GM13976 (cell line): ENCODE measurements around the gene CLMN.
"Not testable (repeated sequence)": the region's sequence is repeated elsewhere in the genome, so short reads cannot be mapped to it uniquely, and the experiment has no call there.

Experiments
- DNase-seq: peaks from one replicate; pipeline ENCODE4 v3.0.0; 2012; ENCODE audit warnings: low spot score
- in situ Hi-C: fragments of 300-500 bp; cut with MboI; formaldehyde crosslinking; loops from one replicate; pipeline ENCODE4 v1.12.0; 2022; ENCODE audit warnings: low sequenced_read_pairs, mixed read lengths, inconsistent platforms; ENCODE audit not compliant: unreplicated experiment
- TF ChIP-seq, protein P1 (sequence below): IDR thresholded peaks from 2 replicates; pipeline ENCODE4 v1.5.1; 2012; ENCODE audit warnings: borderline replicate concordance, mild to moderate bottlenecking; ENCODE audit not compliant: insufficient read depth; ENCODE audit errors: extremely low read depth, missing control alignments, control extremely low read depth

The CLMN gene

GRCh38 chr14:95285566-95285965 is 34.1 kb downstream of the CLMN start:
- TF ChIP-seq, protein P1, sequence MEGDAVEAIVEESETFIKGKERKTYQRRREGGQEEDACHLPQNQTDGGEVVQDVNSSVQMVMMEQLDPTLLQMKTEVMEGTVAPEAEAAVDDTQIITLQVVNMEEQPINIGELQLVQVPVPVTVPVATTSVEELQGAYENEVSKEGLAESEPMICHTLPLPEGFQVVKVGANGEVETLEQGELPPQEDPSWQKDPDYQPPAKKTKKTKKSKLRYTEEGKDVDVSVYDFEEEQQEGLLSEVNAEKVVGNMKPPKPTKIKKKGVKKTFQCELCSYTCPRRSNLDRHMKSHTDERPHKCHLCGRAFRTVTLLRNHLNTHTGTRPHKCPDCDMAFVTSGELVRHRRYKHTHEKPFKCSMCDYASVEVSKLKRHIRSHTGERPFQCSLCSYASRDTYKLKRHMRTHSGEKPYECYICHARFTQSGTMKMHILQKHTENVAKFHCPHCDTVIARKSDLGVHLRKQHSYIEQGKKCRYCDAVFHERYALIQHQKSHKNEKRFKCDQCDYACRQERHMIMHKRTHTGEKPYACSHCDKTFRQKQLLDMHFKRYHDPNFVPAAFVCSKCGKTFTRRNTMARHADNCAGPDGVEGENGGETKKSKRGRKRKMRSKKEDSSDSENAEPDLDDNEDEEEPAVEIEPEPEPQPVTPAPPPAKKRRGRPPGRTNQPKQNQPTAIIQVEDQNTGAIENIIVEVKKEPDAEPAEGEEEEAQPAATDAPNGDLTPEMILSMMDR = no peak
- in situ Hi-C loops = no loop called here

DNA sequence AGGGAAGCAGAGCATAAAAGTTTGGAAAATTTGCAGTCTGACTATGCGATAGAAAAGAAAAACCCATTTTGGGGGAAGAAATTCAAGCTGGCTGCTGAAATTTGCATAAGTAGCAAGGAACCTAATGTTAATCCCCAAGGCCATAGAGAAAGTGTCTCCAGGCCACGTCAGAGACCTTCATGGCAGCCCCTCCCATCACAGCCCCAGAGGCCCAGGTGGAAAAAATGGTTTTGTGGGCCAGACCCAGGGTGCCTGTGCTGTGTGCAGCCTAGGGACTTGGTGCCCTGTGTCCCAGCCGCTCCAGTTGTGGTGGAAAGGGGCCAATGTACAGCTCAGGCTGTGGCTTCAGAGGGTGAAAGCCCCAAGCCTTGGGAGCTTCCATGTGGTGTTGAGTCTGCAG is 35.9 kb downstream of the CLMN start:
- DNase-seq, in situ Hi-C loops: not testable (repeated sequence)

More at GRCh38 chr14:95285566-95285965, 34.1 kb downstream of the CLMN start:
- DNase-seq = no peak

GRCh38 chr14:95282986-95283380 is 36.7 kb downstream of the CLMN start:
- not testable (repeated sequence) for DNase-seq

GRCh38 chr14:95282354-95282985 is 37.2 kb downstream of the CLMN start:
- in situ Hi-C loops = no loop called here
- no peak for DNase-seq
- TF ChIP-seq, protein P1 = no peak

More at GRCh38 chr14:95282986-95283380, 36.7 kb downstream of the CLMN start:
- in situ Hi-C loops = not testable (repeated sequence)

DNA sequence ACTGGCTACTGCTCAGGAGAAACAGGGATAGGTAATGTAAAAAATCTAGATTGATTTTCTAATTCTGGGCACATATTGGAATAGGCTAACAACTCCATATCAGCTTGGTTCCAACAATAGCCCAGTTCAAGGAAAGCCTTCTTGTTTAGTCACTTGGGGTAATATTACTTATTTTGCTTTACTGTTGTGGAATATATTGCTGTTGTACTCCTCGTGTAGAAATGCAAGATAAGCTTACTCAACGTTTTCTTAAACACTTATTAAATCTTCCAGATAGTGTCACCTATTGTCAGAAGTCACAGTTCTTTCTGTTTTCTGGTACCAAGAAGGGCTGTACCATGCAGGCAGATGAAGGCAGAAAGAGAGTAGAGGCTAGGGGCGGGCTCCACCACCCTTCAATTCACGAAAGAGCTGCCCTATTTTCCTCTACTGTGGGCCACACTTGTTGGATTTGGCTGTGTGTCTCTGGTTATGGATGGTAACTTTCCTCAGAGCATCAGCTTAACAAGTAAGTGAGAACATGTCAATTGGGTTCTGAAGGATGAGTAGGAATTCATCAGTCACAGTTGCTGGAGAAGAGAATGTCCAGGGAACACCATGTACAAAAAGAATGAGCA is 38.0 kb downstream of the CLMN start:
- no peak for DNase-seq
- in situ Hi-C loops = no loop called here
- TF ChIP-seq, protein P1 = no peak

GRCh38 chr14:95275494-95275893 is 44.2 kb downstream of the CLMN start:
- TF ChIP-seq, protein P1 = no peak
- DNase-seq = no peak
- in situ Hi-C loops = no loop called here

- TF ChIP-seq, protein P1 = no peak
- in situ Hi-C loops = no loop called here
- DNase-seq = no peak
These were observed 44.8 kb downstream of the CLMN start for GRCh38 chr14:95274874-95275273.
